ENCODE data around the gene GPR183. TPM values are rescaled to one million over a fixed set of nuclear protein-coding genes. Genes with fewer than 3 reads are reported as not detected.

Gene GPR183
- total RNA-seq, 4 donors from 2014 or later: 2.3 to 13.7 (median 9.1) TPM

DNA sequence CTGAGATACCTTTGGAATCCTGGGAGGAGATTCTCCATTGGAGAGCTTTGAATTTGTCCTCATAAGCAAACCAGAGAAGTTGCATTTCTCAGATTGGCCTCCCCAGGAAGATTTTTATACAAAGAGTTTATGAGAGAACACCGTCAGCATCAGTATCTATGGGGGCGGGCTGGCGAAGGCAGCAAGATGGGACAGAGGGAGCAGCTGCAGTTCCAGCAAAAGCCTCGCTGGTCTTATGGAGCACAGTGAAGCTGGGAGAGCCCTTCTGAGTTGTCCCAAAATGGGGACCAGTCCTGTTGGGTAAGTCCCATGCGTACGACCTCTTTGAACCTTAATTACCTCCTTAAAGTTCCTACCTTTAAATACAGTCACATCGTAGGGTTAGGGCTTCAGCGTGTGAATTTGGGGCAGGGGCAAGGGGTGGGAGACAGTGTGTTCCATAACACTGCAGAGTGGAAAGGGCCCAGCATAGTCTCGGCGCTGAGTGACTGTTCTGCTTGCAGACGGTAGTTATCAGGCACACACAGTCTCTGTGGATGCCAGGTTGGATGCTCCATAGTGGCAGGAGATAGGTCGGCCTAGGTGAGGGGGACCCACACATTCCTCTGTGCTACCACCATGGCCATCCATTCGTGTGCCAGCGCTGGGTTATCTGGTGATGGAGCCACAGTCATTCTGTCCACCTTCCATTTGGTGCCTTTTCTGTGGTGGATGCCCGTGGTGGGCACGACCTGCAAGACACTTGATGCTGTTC lies 34.9 kb upstream of the GPR183 start:
- intact Hi-C loops (cut with DNase I; ENCODE audit: low total_unique reads): no loop called here
- 96 to 97% methylated on average over 16 of the region's 16 CpGs for WGBS, 2 donors

GRCh38 chr13:99340638-99341037 lies 33.4 kb upstream of the GPR183 start:
- no peak for TF ChIP-seq POLR2A (IDR thresholded peaks at IDR 0.05)
- TF ChIP-seq, protein P1, sequence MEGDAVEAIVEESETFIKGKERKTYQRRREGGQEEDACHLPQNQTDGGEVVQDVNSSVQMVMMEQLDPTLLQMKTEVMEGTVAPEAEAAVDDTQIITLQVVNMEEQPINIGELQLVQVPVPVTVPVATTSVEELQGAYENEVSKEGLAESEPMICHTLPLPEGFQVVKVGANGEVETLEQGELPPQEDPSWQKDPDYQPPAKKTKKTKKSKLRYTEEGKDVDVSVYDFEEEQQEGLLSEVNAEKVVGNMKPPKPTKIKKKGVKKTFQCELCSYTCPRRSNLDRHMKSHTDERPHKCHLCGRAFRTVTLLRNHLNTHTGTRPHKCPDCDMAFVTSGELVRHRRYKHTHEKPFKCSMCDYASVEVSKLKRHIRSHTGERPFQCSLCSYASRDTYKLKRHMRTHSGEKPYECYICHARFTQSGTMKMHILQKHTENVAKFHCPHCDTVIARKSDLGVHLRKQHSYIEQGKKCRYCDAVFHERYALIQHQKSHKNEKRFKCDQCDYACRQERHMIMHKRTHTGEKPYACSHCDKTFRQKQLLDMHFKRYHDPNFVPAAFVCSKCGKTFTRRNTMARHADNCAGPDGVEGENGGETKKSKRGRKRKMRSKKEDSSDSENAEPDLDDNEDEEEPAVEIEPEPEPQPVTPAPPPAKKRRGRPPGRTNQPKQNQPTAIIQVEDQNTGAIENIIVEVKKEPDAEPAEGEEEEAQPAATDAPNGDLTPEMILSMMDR (IDR thresholded peaks at IDR 0.05): no peak
- no peak overlapping the region for H3K4me3 ChIP-seq (ENCODE audit: low read depth, poor library complexity, severe bottlenecking)
- DNase-seq (ENCODE audit: low spot score in 2 of 2): no peak
- intact Hi-C loops (cut with DNase I; ENCODE audit: low total_unique reads): no loop called here

More for the DNA sequence above, 34.9 kb upstream of the GPR183 start:
- no peak for DNase-seq (ENCODE audit: low spot score in 2 of 2)
- no peak overlapping the region for H3K4me3 ChIP-seq (ENCODE audit: low read depth, poor library complexity, severe bottlenecking)
- TF ChIP-seq POLR2A (IDR thresholded peaks at IDR 0.05): no peak
- TF ChIP-seq, protein P1 (IDR thresholded peaks at IDR 0.05): no peak

- no peak for DNase-seq (ENCODE audit: low spot score in 2 of 2)
- 80 to 81% methylated on average over 8 of the region's 8 CpGs for WGBS, 2 donors
These were observed 32.7 kb upstream of the GPR183 start for GRCh38 chr13:99339736-99340397.

DNA sequence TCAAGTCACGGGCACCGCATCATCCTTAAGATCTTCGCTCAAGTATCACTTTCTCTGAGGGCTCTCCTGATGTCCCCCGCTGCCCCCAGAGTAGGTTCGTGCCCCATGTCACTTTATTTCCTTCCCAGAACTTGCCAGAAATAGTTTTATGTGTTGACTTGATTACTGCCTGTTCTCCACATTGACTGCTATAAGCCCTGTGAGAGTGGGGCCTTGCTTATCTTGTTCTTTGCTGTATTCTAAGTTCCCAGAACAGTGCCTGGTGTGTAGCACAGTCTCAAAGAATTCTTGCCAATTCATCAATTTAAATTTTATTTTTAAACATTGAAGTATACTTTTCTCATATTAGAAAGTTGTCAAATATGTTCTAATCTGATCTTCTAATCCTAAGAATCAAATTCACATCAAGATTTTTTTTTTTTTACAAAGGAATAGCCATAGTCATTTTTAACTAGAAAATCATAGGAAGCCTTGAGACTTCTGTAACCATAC lies 32.1 kb upstream of the GPR183 start:
- WGBS, 2 donors: 88 to 93% methylated on average over 5 of the region's 5 CpGs

More at GRCh38 chr13:99339736-99340397, 32.7 kb upstream of the GPR183 start:
- H3K4me3 ChIP-seq (ENCODE audit: low read depth, poor library complexity, severe bottlenecking): no peak overlapping the region
- TF ChIP-seq, protein P1 (IDR thresholded peaks at IDR 0.05): no peak
- no peak for TF ChIP-seq POLR2A (IDR thresholded peaks at IDR 0.05)
- intact Hi-C loops (cut with DNase I; ENCODE audit: low total_unique reads): no loop called here

GRCh38 chr13:99335603-99336002 lies 28.4 kb upstream of the GPR183 start:
- no peak overlapping the region for H3K4me3 ChIP-seq (ENCODE audit: low read depth, poor library complexity, severe bottlenecking)
- intact Hi-C loops (cut with DNase I; ENCODE audit: low total_unique reads): no loop called here
- TF ChIP-seq, protein P1 (IDR thresholded peaks at IDR 0.05): no peak
- no peak for TF ChIP-seq POLR2A (IDR thresholded peaks at IDR 0.05)
- WGBS, 2 donors: 72 to 81% methylated on average over 4 of the region's 4 CpGs
- DNase-seq (ENCODE audit: low spot score in 2 of 2): no peak

More for the DNA sequence above, 32.1 kb upstream of the GPR183 start:
- intact Hi-C loops (cut with DNase I; ENCODE audit: low total_unique reads): no loop called here
- no peak for DNase-seq (ENCODE audit: low spot score in 2 of 2)
- TF ChIP-seq, protein P1 (IDR thresholded peaks at IDR 0.05): no peak
- TF ChIP-seq POLR2A (IDR thresholded peaks at IDR 0.05): no peak
- H3K4me3 ChIP-seq (ENCODE audit: low read depth, poor library complexity, severe bottlenecking): no peak overlapping the region
